H1 (cell line): ENCODE results near the gene VWA3B.

ENCODE experiments used
- CTBP2 ChIP-seq: IDR thresholded peaks from 2 replicates; pipeline ENCODE4 v1.7.0; 2011; ENCODE audit warnings: borderline replicate concordance, mild to moderate bottlenecking, moderate library complexity, mixed read lengths, low read length; ENCODE audit not compliant: insufficient read depth, insufficient read length
- EGR1 ChIP-seq: IDR thresholded peaks from 2 replicates; pipeline ENCODE4 v1.6.1; 2011; ENCODE audit warnings: low read depth, low read length, borderline replicate concordance
- EZH2 ChIP-seq: fragments of 200-600 bp; sonication (generic); IDR thresholded peaks from 2 replicates; pipeline ENCODE4 v1.7.1; 2012; ENCODE audit warnings: low read depth, mild to moderate bottlenecking, moderate library complexity, low read length, inconsistent platforms; ENCODE audit not compliant: severe bottlenecking
- POLR2A ChIP-seq, 2 experiments: IDR thresholded peaks; 1 replicate in 1 of 2; 2 replicates in 1 of 2; pipeline ENCODE4 v1.6.1; 2011; ENCODE audit warnings: low read depth in 2 of 2, low read length in 2 of 2, mild to moderate bottlenecking in 2 of 2; ENCODE audit errors: control extremely low read depth in 1 of 2
- POU5F1 ChIP-seq: IDR thresholded peaks from 2 replicates; pipeline ENCODE4 v1.6.1; 2011; ENCODE audit warnings: low read depth, mild to moderate bottlenecking, low read length, moderate library complexity
- RAD21 ChIP-seq, 2 experiments: IDR thresholded peaks in 1 of 2; conservative IDR thresholded peaks in 1 of 2; 2 replicates each; pipeline ENCODE4 v1.6.1; 2011; ENCODE audit warnings: low read depth in 2 of 2, low read length in 2 of 2, improper control_type of control experiment in 1 of 2, inconsistent platforms in 1 of 2, mild to moderate bottlenecking in 1 of 2, moderate library complexity in 1 of 2
- SRF ChIP-seq: IDR thresholded peaks from 2 replicates; pipeline ENCODE4 v1.6.1; 2011; ENCODE audit warnings: mild to moderate bottlenecking, low read depth, low read length, moderate library complexity
- SUZ12 ChIP-seq: fragments of 200-600 bp; sonication (generic); IDR thresholded peaks from 2 replicates; pipeline ENCODE4 v1.6.1; 2012; ENCODE audit warnings: mild to moderate bottlenecking, inconsistent platforms, low read length, moderate library complexity, mixed read lengths
- TF ChIP-seq, protein P1 (sequence below): IDR thresholded peaks from 2 replicates; pipeline ENCODE4 v1.6.1; 2012; ENCODE audit warnings: inconsistent platforms
- TF ChIP-seq, protein P2 (sequence below), 3 experiments: IDR thresholded peaks; 1 replicate in 2 of 3; 2 replicates in 1 of 3; pipeline versions ENCODE4 v1.5.1 to v1.6.1; 2011; ENCODE audit warnings: low read length in 3 of 3, mild to moderate bottlenecking in 3 of 3, inconsistent platforms in 2 of 3, low read depth in 1 of 3, moderate library complexity in 1 of 3; ENCODE audit not compliant: insufficient read depth in 1 of 3; ENCODE audit errors: control extremely low read depth in 1 of 3

DNA sequence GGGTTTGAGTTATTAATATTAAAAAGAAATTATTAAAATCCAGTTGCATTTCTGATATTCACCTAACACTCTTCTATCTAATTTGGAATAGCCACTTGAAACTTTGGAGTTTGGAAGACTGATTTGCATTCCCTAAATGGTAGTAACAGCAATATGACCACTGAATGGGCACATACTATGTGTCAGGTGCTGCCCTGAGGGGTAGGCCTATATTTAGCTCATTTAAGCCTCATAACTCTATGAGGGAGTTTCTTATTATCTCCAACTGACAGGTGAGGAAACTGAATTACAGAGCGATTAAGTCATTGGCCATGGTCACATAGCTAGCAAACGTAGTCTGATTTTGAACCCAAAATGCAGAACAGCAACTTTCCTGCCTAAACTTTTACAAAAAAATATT, 77.3 kb downstream of the VWA3B start:
- TF ChIP-seq, protein P1, sequence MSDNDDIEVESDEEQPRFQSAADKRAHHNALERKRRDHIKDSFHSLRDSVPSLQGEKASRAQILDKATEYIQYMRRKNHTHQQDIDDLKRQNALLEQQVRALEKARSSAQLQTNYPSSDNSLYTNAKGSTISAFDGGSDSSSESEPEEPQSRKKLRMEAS: no peak
- TF ChIP-seq EZH2 (no peak), POU5F1 (no peak), RAD21 (IDR thresholded peaks at IDR 0.05 in 1 of 2, conservative IDR thresholded peaks at IDR 0.05 in 1 of 2; ENCODE audit: low read depth in 2 of 2, low read length in 2 of 2) (no peak), EGR1 (no peak), POLR2A (IDR thresholded peaks at IDR 0.05; ENCODE audit: control extremely low read depth in 1 of 2, low read depth in 2 of 2, low read length in 2 of 2) (no peak), SUZ12 (no peak), CTBP2 (no peak), SRF (no peak)
- TF ChIP-seq, protein P2, sequence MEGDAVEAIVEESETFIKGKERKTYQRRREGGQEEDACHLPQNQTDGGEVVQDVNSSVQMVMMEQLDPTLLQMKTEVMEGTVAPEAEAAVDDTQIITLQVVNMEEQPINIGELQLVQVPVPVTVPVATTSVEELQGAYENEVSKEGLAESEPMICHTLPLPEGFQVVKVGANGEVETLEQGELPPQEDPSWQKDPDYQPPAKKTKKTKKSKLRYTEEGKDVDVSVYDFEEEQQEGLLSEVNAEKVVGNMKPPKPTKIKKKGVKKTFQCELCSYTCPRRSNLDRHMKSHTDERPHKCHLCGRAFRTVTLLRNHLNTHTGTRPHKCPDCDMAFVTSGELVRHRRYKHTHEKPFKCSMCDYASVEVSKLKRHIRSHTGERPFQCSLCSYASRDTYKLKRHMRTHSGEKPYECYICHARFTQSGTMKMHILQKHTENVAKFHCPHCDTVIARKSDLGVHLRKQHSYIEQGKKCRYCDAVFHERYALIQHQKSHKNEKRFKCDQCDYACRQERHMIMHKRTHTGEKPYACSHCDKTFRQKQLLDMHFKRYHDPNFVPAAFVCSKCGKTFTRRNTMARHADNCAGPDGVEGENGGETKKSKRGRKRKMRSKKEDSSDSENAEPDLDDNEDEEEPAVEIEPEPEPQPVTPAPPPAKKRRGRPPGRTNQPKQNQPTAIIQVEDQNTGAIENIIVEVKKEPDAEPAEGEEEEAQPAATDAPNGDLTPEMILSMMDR (IDR thresholded peaks at IDR 0.05; ENCODE audit: control extremely low read depth in 1 of 3, insufficient read depth in 1 of 3, low read depth in 1 of 3, low read length in 3 of 3): no peak
